Peyer's patch (tissue), 4 donors: ENCODE results near the gene SNN.

Experiments used
- CTCF ChIP-seq, 6 experiments: fragments of 450-650 bp in 4 of 6; fragments of 200-600 bp in 2 of 6; sonication (generic) in 1 of 6; IDR thresholded peaks; one replicate each; pipeline ENCODE4 v1.5.1; 2017 to 2019; ENCODE audit warnings: antibody characterized with exemption in 6 of 6, mild to moderate bottlenecking in 3 of 6, moderate library complexity in 1 of 6
- POLR2A ChIP-seq, 2 donors: fragments of 450-650 bp; IDR thresholded peaks; one replicate each; pipeline ENCODE4 v1.5.1; 2017; ENCODE audit warnings: antibody characterized with exemption in 2 of 2, mild to moderate bottlenecking in 2 of 2, moderate library complexity in 2 of 2

DNA sequence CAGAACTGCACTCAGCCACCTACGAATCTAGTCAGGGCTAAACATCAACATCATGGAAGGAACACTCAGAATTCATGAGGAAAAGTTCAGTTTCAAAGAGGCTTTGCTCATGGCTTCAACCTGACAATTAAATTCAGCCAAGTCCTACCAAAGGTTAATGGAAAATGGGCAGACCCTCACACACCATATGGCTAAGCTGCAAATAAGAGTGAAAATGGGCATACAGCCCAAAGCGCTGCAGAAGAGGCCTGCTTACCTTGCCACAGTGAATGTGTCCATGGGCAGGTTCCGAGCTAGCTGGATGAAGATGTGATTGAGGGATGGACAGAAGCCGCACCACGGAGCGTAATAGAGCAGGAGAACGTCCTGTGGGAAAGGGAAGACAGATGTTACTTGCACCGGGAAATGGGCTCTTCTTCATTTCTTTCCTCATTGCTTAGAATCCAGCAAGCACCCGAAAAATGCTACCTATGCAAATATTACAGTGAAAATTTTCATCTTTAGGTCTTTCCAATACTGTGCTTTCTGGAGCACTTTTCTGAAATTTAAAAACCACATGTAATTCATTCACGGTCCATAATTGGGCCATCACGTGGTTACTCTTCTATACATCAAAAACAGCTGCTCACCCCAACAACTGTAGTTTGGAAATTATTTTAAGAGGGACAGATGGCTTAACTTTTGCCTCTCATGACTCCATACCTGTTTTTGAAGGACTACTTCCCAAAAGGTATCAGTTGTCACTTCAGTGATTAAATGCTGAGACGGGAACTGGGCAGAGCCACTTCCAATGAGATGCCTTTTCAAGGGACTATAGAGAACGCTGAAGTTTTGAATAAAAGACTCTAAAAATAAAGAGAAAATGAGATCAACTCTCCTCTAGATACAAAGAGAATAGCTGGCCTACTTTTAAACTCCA, 19.6 kb downstream of the SNN start:
- TF ChIP-seq CTCF (IDR thresholded peaks at IDR 0.05) = no peak
- TF ChIP-seq POLR2A (IDR thresholded peaks at IDR 0.05) = no peak
